ENCODE data around the gene ZMYND19. TPM values are rescaled to one million over a fixed set of nuclear protein-coding genes. Genes with fewer than 3 reads are reported as not detected.
A peak's percentile ranks its signal among the peaks of the same experiment; 100 is the strongest.
"Not testable (repeated sequence)": the region's sequence is repeated elsewhere in the genome, so short reads cannot be mapped to it uniquely, and the experiment has no call there.

Gene ZMYND19
- total RNA-seq, 1 donor from 2014 or later, result 13.7 TPM

- no peak for DNase-seq (ENCODE audit: low read depth in 2 of 2)
Measured at GRCh38 chr9:137614631-137615386, 24.5 kb upstream of the ZMYND19 start.

GRCh38 chr9:137613738-137614523, 23.6 kb upstream of the ZMYND19 start:
- no peak for DNase-seq (ENCODE audit: low read depth in 2 of 2)

- no peak for DNase-seq (ENCODE audit: low read depth in 2 of 2)
Measured at GRCh38 chr9:137613259-137613658, 22.9 kb upstream of the ZMYND19 start.

- DNase-seq (ENCODE audit: low read depth in 2 of 2), result no peak
Measured at GRCh38 chr9:137612741-137613142, 22.4 kb upstream of the ZMYND19 start.

GRCh38 chr9:137611623-137612609, 21.6 kb upstream of the ZMYND19 start:
- DNase-seq (ENCODE audit: low read depth in 2 of 2), result peak in 1 of 2 donors; percentile 35

GRCh38 chr9:137610944-137611343, 20.6 kb upstream of the ZMYND19 start:
- DNase-seq (ENCODE audit: low read depth in 2 of 2), result no peak

- DNase-seq (ENCODE audit: low read depth in 2 of 2), result no peak
Measured at GRCh38 chr9:137607141-137607857, 17.0 kb upstream of the ZMYND19 start.

- DNase-seq (ENCODE audit: low read depth in 2 of 2), result no peak
Measured at GRCh38 chr9:137606734-137607138, 16.4 kb upstream of the ZMYND19 start.

- DNase-seq (ENCODE audit: low read depth in 2 of 2), result peak in 1 of 2 donors; percentile 18
Measured at GRCh38 chr9:137606005-137606621, 15.8 kb upstream of the ZMYND19 start.

GRCh38 chr9:137605121-137606004, 15.1 kb upstream of the ZMYND19 start, which contains the start of gene ARRDC1:
TSS of gene ARRDC1 (plus strand) at chr9:137605686. CDS start at chr9:137605718, 32 bp downstream.
- DNase-seq (ENCODE audit: low read depth in 2 of 2), result peak; percentile 61 to 92

- no peak for DNase-seq (ENCODE audit: low read depth in 2 of 2)
Measured at GRCh38 chr9:137604345-137605086, 14.2 kb upstream of the ZMYND19 start.

GRCh38 chr9:137603879-137604278, 13.6 kb upstream of the ZMYND19 start:
- no peak for DNase-seq (ENCODE audit: low read depth in 2 of 2)

- no peak for DNase-seq (ENCODE audit: low read depth in 2 of 2)
Measured at GRCh38 chr9:137602661-137603060, 12.3 kb upstream of the ZMYND19 start.

GRCh38 chr9:137598943-137599342, 8.6 kb upstream of the ZMYND19 start:
- no peak for DNase-seq (ENCODE audit: low read depth in 2 of 2)

GRCh38 chr9:137596577-137596976, 6.3 kb upstream of the ZMYND19 start:
- DNase-seq (ENCODE audit: low read depth in 2 of 2), result not testable (repeated sequence)

GRCh38 chr9:137593176-137593575, 2.9 kb upstream of the ZMYND19 start:
- no peak for DNase-seq (ENCODE audit: low read depth in 2 of 2)

GRCh38 chr9:137592767-137593166, 2.5 kb upstream of the ZMYND19 start:
- DNase-seq (ENCODE audit: low read depth in 2 of 2), result no peak

GRCh38 chr9:137590123-137590468, 216 bp downstream of the ZMYND19 start:
- no peak for DNase-seq (ENCODE audit: low read depth in 2 of 2)

Data from dermis microvascular lymphatic vessel endothelial cell (primary cell).